Measurements from ENCODE around the gene DPM1.

- TF ChIP-seq CTCF (IDR thresholded peaks at IDR 0.05; ENCODE audit: low read depth, low read length) (no peak), POLR2A (IDR thresholded peaks at IDR 0.05; ENCODE audit: extremely low read depth, insufficient read length) (no peak)
- TF ChIP-seq, protein P1, sequence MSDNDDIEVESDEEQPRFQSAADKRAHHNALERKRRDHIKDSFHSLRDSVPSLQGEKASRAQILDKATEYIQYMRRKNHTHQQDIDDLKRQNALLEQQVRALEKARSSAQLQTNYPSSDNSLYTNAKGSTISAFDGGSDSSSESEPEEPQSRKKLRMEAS (IDR thresholded peaks at IDR 0.05; ENCODE audit: low read depth, low read length): no peak
These were observed 35.5 kb upstream of the DPM1 start for GRCh38 chr20:50993876-50994275.
